ENCODE results near the gene PLTP. TPM values are rescaled to one million over a fixed set of nuclear protein-coding genes. Genes with fewer than 3 reads are reported as not detected.

The PLTP gene
- total and polyA plus RNA-seq, 2 of the 13 experiments (the other 11 are each of a cell fraction or from before 2014, with no cell fraction given) = 16.9 to 28.6 TPM

- TF ChIP-seq GABPA (IDR thresholded peaks at IDR 0.05; ENCODE audit: low read depth, low read length) = 0 out of 2 replicates have a peak, but pooled peaks have one; percentile 10
- no peak for TF ChIP-seq GABPA (CRISPR knock-in tag; IDR thresholded peaks at IDR 0.05; ENCODE audit: low read depth)
- peak; percentile 53 for TF ChIP-seq ZC3H13 (CRISPR knock-in tag; IDR thresholded peaks at IDR 0.05)
- no peak for TF ChIP-seq NFE2 (CRISPR knock-in tag; IDR thresholded peaks at IDR 0.05)
- TF ChIP-seq NFATC3 (CRISPR knock-in tag; IDR thresholded peaks at IDR 0.05) = no peak
- Histone ChIP-seq H3K4me3 (replicated peaks in 1 of 3; ENCODE audit: insufficient read depth in 1 of 3, low read depth in 2 of 3, low read length in 3 of 3) (no peak overlapping the region), H2AFZ (ENCODE audit: low read length) (no peak overlapping the region), H3K9ac (ENCODE audit: insufficient read depth, low read depth, low read length) (no peak overlapping the region), H3K36me3 (replicated peaks in 1 of 2; ENCODE audit: control insufficient read depth in 1 of 2, insufficient read depth in 2 of 2, low read length in 2 of 2) (peaks cover 13 to 30% of the 10 kb centered on the region in 2 experiments), H3K27me3 (ENCODE audit: control insufficient read depth in 1 of 2, insufficient read depth in 2 of 2, low read length in 2 of 2) (no peaks in the 10 kb centered on the region; a peak in 1 of 5 replicates), H4K20me1 (ENCODE audit: insufficient read depth, low read length) (no peaks in the 10 kb centered on the region), H3K79me2 (ENCODE audit: insufficient read depth, low read length) (peaks cover 14% of the 10 kb centered on the region), H3K4me2 (ENCODE audit: low read depth, low read length) (no peak overlapping the region), H3K9me3 (ENCODE audit: low read length) (no peaks in the 10 kb centered on the region), H3K4me1 (ENCODE audit: insufficient read depth, low read length) (peaks cover 17% of the 10 kb centered on the region), H3K27ac (ENCODE audit: extremely low read length, insufficient read depth, low read length) (no peak overlapping the region)
- 95% methylated on average over 13 of the region's 13 CpGs for WGBS (ENCODE audit: low lambda C conversion rate)
- no TSS peak for BruUV-seq (replicated peaks)
- ATAC-seq (no peak), FAIRE-seq (no peak), DNase-seq (ENCODE audit: low spot score) (no peak)
- CTCF ChIA-PET (ENCODE audit: low intra/inter-chr PET ratio, low total read pairs) = no interaction called here
- intact Hi-C loops (cut with micrococcal nuclease; ENCODE audit: unreplicated experiment) (no loop called here), in situ Hi-C loops (cut with HindIII; ENCODE audit: extremely low pct_ligation_motif_present, low pct_unique_long_range_greater_than_20kb) (no loop called here)
- POLR2A ChIA-PET = no interaction called here
These were observed 33.7 kb downstream of the PLTP start for GRCh38 chr20:45878076-45878761.

- in situ Hi-C loops (cut with HindIII; ENCODE audit: extremely low pct_ligation_motif_present, low pct_unique_long_range_greater_than_20kb) = no loop called here
- CTCF ChIA-PET (ENCODE audit: low intra/inter-chr PET ratio, low total read pairs) = no interaction called here
- DNase-seq (ENCODE audit: low spot score) = no peak
- no peak for TF ChIP-seq ZNF703 (CRISPR knock-in tag; IDR thresholded peaks at IDR 0.05; ENCODE audit: borderline replicate concordance)
- no peak for TF ChIP-seq IKZF4 (CRISPR knock-in tag; IDR thresholded peaks at IDR 0.05; ENCODE audit: borderline replicate concordance, low read depth, not compliant biosample characterization)
- no peak for TF ChIP-seq ISX (CRISPR knock-in tag; conservative IDR thresholded peaks at IDR 0.05)
- TF ChIP-seq MBNL3 (CRISPR knock-in tag; conservative IDR thresholded peaks at IDR 0.05) = no peak
- TF ChIP-seq ZBTB20 (CRISPR knock-in tag; IDR thresholded peaks at IDR 0.05; ENCODE audit: borderline replicate concordance, low read depth) = no peak
- no peak for TF ChIP-seq ZBTB49 (CRISPR knock-in tag; IDR thresholded peaks at IDR 0.05; ENCODE audit: borderline replicate concordance)
- TF ChIP-seq ZMYM4 (CRISPR knock-in tag; IDR thresholded peaks at IDR 0.05) = no peak
- no peak for TF ChIP-seq ZBTB25 (CRISPR knock-in tag; IDR thresholded peaks at IDR 0.05)
- no peak for TF ChIP-seq ZNF501 (CRISPR knock-in tag; IDR thresholded peaks at IDR 0.05)
These were observed 37.4 kb downstream of the PLTP start for GRCh38 chr20:45874576-45874975.

More at GRCh38 chr20:45874576-45874975, 37.4 kb downstream of the PLTP start:
- no TSS peak for BruUV-seq (replicated peaks)
- Histone ChIP-seq H3K4me1 (ENCODE audit: insufficient read depth, low read length) (peaks cover 23% of the 10 kb centered on the region), H3K27me3 (ENCODE audit: control insufficient read depth in 1 of 2, insufficient read depth in 2 of 2, low read length in 2 of 2) (no peaks in the 10 kb centered on the region), H4K20me1 (ENCODE audit: insufficient read depth, low read length) (no peaks in the 10 kb centered on the region), H3K4me2 (ENCODE audit: low read depth, low read length) (no peak overlapping the region), H3K9me3 (ENCODE audit: low read length) (no peaks in the 10 kb centered on the region), H3K4me3 (replicated peaks in 1 of 3; ENCODE audit: insufficient read depth in 1 of 3, low read depth in 2 of 3, low read length in 3 of 3) (no peak overlapping the region), H3K9ac (ENCODE audit: insufficient read depth, low read depth, low read length) (no peak overlapping the region), H3K79me2 (ENCODE audit: insufficient read depth, low read length) (no peaks in the 10 kb centered on the region), H2AFZ (ENCODE audit: low read length) (no peak overlapping the region), H3K36me3 (replicated peaks in 1 of 2; ENCODE audit: control insufficient read depth in 1 of 2, insufficient read depth in 2 of 2, low read length in 2 of 2) (peaks cover 5 to 18% of the 10 kb centered on the region in 2 experiments; a peak in 3 of 5 replicates), H3K27ac (ENCODE audit: extremely low read length, insufficient read depth, low read length) (no peak overlapping the region)
- FAIRE-seq (no peak), ATAC-seq (no peak)
- POLR2A ChIA-PET = interaction anchor here (1.2 to 1.5 kb wide), 4 partner anchors 10 to 41 kb away, joined by 3 to 4 read pairs (median 4); partner anchors contain the start of genes CTSA, NEURL2 and SNX21
- 83% methylated on average over 4 of the region's 4 CpGs for WGBS (ENCODE audit: low lambda C conversion rate)
- intact Hi-C loops (cut with micrococcal nuclease; ENCODE audit: unreplicated experiment) = no loop called here

Data from HepG2 (cell line).